Measurements from ENCODE around the gene CELSR1.

Gene CELSR1

GRCh38 chr22:46547883-46548244 lies 10.4 kb upstream of the CELSR1 start:
- no peak for DNase-seq (ENCODE audit: insufficient read length)
- no peak for TF ChIP-seq POLR2A (IDR thresholded peaks at IDR 0.05; ENCODE audit: low read depth, low read length)
- TF ChIP-seq TAF1 (IDR thresholded peaks at IDR 0.05; ENCODE audit: borderline replicate concordance, low read depth, low read length) = no peak
- no peak for TF ChIP-seq POLR2AphosphoS5 (IDR thresholded peaks at IDR 0.05; ENCODE audit: low read depth, low read length)
- FAIRE-seq = no peak

GRCh38 chr22:46547179-46547882 lies 9.9 kb upstream of the CELSR1 start:
- no peak for TF ChIP-seq POLR2A (IDR thresholded peaks at IDR 0.05; ENCODE audit: low read depth, low read length)
- TF ChIP-seq POLR2AphosphoS5 (IDR thresholded peaks at IDR 0.05; ENCODE audit: low read depth, low read length) = no peak
- TF ChIP-seq TAF1 (IDR thresholded peaks at IDR 0.05; ENCODE audit: borderline replicate concordance, low read depth, low read length) = no peak
- DNase-seq (ENCODE audit: insufficient read length) (no peak), FAIRE-seq (no peak)

GRCh38 chr22:46546466-46547178 lies 9.2 kb upstream of the CELSR1 start:
- DNase-seq (ENCODE audit: insufficient read length) (no peak), FAIRE-seq (no peak)
- TF ChIP-seq POLR2A (IDR thresholded peaks at IDR 0.05; ENCODE audit: low read depth, low read length) (no peak), POLR2AphosphoS5 (IDR thresholded peaks at IDR 0.05; ENCODE audit: low read depth, low read length) (no peak), TAF1 (IDR thresholded peaks at IDR 0.05; ENCODE audit: borderline replicate concordance, low read depth, low read length) (no peak)

- DNase-seq (ENCODE audit: insufficient read length) = no peak
- TF ChIP-seq POLR2AphosphoS5 (IDR thresholded peaks at IDR 0.05; ENCODE audit: low read depth, low read length) (no peak), TAF1 (IDR thresholded peaks at IDR 0.05; ENCODE audit: borderline replicate concordance, low read depth, low read length) (no peak), POLR2A (IDR thresholded peaks at IDR 0.05; ENCODE audit: low read depth, low read length) (no peak)
- FAIRE-seq = no peak
Observed at GRCh38 chr22:46545086-46545792, 7.8 kb upstream of the CELSR1 start.

GRCh38 chr22:46542011-46542985 lies 4.9 kb upstream of the CELSR1 start:
- peak; percentile 95 for DNase-seq (ENCODE audit: insufficient read length)
- TF ChIP-seq TAF1 (IDR thresholded peaks at IDR 0.05; ENCODE audit: borderline replicate concordance, low read depth, low read length) = no peak
- FAIRE-seq = peak; percentile 51

- no peak for FAIRE-seq
- no peak for DNase-seq (ENCODE audit: insufficient read length)
- TF ChIP-seq POLR2AphosphoS5 (IDR thresholded peaks at IDR 0.05; ENCODE audit: low read depth, low read length) = no peak
- no peak for TF ChIP-seq POLR2A (IDR thresholded peaks at IDR 0.05; ENCODE audit: low read depth, low read length)
- TF ChIP-seq TAF1 (IDR thresholded peaks at IDR 0.05; ENCODE audit: borderline replicate concordance, low read depth, low read length) = no peak
Observed at GRCh38 chr22:46541536-46541935, 4.1 kb upstream of the CELSR1 start.

- FAIRE-seq = no peak
- no peak for TF ChIP-seq POLR2AphosphoS5 (IDR thresholded peaks at IDR 0.05; ENCODE audit: low read depth, low read length)
- no peak for TF ChIP-seq POLR2A (IDR thresholded peaks at IDR 0.05; ENCODE audit: low read depth, low read length)
- TF ChIP-seq TAF1 (IDR thresholded peaks at IDR 0.05; ENCODE audit: borderline replicate concordance, low read depth, low read length) = no peak
- no peak for DNase-seq (ENCODE audit: insufficient read length)
Observed at GRCh38 chr22:46540874-46541273, 3.5 kb upstream of the CELSR1 start.

GRCh38 chr22:46539169-46539568 lies 1.7 kb upstream of the CELSR1 start:
- TF ChIP-seq POLR2AphosphoS5 (IDR thresholded peaks at IDR 0.05; ENCODE audit: low read depth, low read length) (no peak), TAF1 (IDR thresholded peaks at IDR 0.05; ENCODE audit: borderline replicate concordance, low read depth, low read length) (no peak), POLR2A (IDR thresholded peaks at IDR 0.05; ENCODE audit: low read depth, low read length) (no peak)
- no peak for DNase-seq (ENCODE audit: insufficient read length)
- FAIRE-seq = no peak

- TF ChIP-seq POLR2AphosphoS5 (IDR thresholded peaks at IDR 0.05; ENCODE audit: low read depth, low read length) = no peak
- no peak for TF ChIP-seq TAF1 (IDR thresholded peaks at IDR 0.05; ENCODE audit: borderline replicate concordance, low read depth, low read length)
- no peak for DNase-seq (ENCODE audit: insufficient read length)
- no peak for FAIRE-seq
Observed at GRCh38 chr22:46538814-46539160, 1.4 kb upstream of the CELSR1 start.

GRCh38 chr22:46537946-46538813 lies 760 bp upstream of the CELSR1 start:
- no peak for FAIRE-seq
- TF ChIP-seq TAF1 (IDR thresholded peaks at IDR 0.05; ENCODE audit: borderline replicate concordance, low read depth, low read length) (no peak), POLR2A (IDR thresholded peaks at IDR 0.05; ENCODE audit: low read depth, low read length) (no peak), POLR2AphosphoS5 (IDR thresholded peaks at IDR 0.05; ENCODE audit: low read depth, low read length) (no peak)
- no peak for DNase-seq (ENCODE audit: insufficient read length)

Data from GM12892 (cell line).